GM19324 (cell line): ENCODE measurements around the gene RERE.

Source experiments
- ATAC-seq: cut with Tn5 transposase; IDR thresholded peaks from one replicate; pipeline ENCODE4 v1.9.1; 2021; ENCODE audit warnings: mild to moderate bottlenecking, moderate library complexity; ENCODE audit not compliant: unreplicated experiment, low FRiP score

RERE gene

GRCh38 chr1:8443558-8444194 is 373.8 kb downstream of the RERE start:
- no peak for ATAC-seq

GRCh38 chr1:8441426-8441825 is 376.0 kb downstream of the RERE start:
- no peak for ATAC-seq

- no peak for ATAC-seq
Measured at GRCh38 chr1:8439015-8439702, 378.3 kb downstream of the RERE start.

- no peak for ATAC-seq
Measured at GRCh38 chr1:8438489-8438888, 379.0 kb downstream of the RERE start.

- no peak for ATAC-seq
Measured at GRCh38 chr1:8437347-8437746, 380.1 kb downstream of the RERE start.

- no peak for ATAC-seq
Measured at GRCh38 chr1:8435569-8436071, 381.8 kb downstream of the RERE start.

GRCh38 chr1:8434101-8434500 is 383.3 kb downstream of the RERE start:
- no peak for ATAC-seq

GRCh38 chr1:8431784-8432183 is 385.7 kb downstream of the RERE start:
- ATAC-seq: no peak

GRCh38 chr1:8431019-8431418 is 386.4 kb downstream of the RERE start:
- no peak for ATAC-seq

- no peak for ATAC-seq
Measured at GRCh38 chr1:8430476-8430875, 387.0 kb downstream of the RERE start.

GRCh38 chr1:8429549-8430110 is 387.8 kb downstream of the RERE start:
- no peak for ATAC-seq

GRCh38 chr1:8428441-8428840 is 389.0 kb downstream of the RERE start:
- ATAC-seq: no peak

- ATAC-seq: no peak
Measured at GRCh38 chr1:8427986-8428385, 389.5 kb downstream of the RERE start.

GRCh38 chr1:8427493-8427892 is 389.9 kb downstream of the RERE start:
- peak; percentile 48 for ATAC-seq

- peak; percentile 0 for ATAC-seq
Measured at GRCh38 chr1:8426996-8427395, 390.4 kb downstream of the RERE start.

GRCh38 chr1:8425781-8426161 is 391.7 kb downstream of the RERE start:
- ATAC-seq: no peak

GRCh38 chr1:8425150-8425780 is 392.2 kb downstream of the RERE start:
- ATAC-seq: no peak

GRCh38 chr1:8424539-8425116 is 392.8 kb downstream of the RERE start:
- no peak for ATAC-seq

GRCh38 chr1:8423692-8424538 is 393.5 kb downstream of the RERE start:
- ATAC-seq: no peak

- no peak for ATAC-seq
Measured at GRCh38 chr1:8423269-8423691, 394.2 kb downstream of the RERE start.
